ENCODE results near the gene TNPO3.
"Not testable (repeated sequence)": the region's sequence is repeated elsewhere in the genome, so short reads cannot be mapped to it uniquely, and the experiment has no call there.

Gene TNPO3

GRCh38 chr7:128961030-128961659 is 93.8 kb downstream of the TNPO3 start:
- DNase-seq (ENCODE audit: low read depth, low spot score) = no peak

DNA sequence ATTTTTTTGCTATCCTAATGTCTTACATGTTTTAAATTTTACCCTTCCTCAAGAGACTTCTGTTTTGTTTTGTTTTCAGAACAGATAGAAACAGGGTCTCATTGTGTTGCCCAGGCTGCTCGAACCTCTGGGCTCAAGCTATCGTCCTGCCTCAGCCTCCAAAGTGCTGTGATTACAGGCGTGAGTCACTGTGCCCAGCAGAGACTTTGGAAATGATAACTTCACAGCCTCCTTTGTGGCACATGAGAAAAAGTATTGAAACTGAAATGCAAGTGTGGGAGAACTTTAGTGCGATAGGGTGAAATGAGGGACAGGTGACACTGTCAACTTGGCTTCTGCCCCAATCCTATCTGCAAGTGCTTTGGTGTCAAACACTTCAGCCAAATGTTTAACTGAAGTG is 95.6 kb downstream of the TNPO3 start:
- DNase-seq (ENCODE audit: low read depth, low spot score) = no peak

- DNase-seq (ENCODE audit: low read depth, low spot score) = no peak
Measured at GRCh38 chr7:128955981-128956380, 98.9 kb downstream of the TNPO3 start.

DNA sequence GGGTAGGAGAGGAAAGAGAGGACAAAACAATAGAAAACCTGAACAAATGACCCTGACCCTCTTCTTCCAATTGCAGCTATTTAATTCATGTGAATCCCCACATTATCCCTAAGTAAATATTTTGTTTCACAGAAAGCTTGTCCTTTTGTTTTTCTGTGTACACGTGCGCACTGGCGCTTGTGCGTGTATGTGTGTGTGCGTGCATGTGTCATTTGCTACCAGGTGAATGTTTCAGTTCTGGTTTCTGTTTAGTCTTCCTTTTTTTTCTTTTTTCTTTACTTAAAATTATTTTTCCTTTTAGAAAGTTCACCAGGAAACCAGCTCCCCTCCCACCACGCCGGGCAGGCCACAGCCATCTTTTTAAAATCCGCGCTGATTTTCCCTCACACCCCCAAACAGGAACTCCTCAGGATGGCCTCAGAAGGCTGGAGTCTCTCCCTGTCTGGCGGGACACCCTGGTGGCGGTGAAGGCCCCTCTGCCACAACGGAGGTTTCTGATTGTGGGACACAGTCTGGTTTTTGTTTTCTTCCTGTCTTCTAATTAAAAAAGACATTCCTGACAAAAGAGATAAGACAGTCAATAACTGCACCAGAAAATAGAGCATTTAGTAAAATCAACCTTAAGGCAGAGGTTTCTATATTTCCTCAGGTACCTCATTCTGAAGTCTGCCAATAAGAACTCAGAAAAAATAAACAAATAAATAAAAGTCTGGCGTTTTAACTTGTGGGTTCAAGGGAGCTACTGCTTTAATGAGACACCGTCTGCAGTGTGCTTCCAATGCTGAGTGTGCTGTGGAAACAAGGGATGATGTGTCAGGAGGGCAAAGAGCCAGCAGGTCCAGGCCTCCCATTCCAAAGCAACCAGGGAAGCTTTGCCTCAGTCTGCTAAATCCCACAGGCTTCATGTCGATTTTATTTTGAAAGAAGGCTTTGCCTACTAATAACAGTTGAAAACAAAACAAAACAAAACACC is 99.8 kb downstream of the TNPO3 start:
- no peak for DNase-seq (ENCODE audit: low read depth, low spot score)

GRCh38 chr7:128954150-128954549 is 100.8 kb downstream of the TNPO3 start:
- DNase-seq (ENCODE audit: low read depth, low spot score) = no peak

DNA sequence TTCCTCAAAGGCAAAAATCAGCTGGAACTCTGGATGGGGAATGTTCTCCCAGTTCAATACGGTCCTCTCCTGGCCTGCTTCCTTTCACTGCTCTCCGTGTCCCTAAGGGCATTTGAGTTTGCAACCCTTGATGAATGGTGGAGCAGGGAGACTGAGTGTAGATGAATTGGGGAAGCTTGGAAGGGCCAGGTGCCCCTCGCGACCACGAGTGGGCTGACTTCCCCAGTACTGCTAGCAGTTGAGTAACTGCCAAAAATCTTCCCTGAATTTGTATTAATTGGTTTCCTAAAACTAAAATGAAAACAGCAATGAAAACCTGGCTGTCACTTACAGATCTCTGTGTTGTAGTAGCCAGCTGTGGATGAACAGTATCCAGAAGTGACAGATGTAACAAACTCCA is 103.6 kb downstream of the TNPO3 start:
- DNase-seq (ENCODE audit: low read depth, low spot score) = no peak

- DNase-seq (ENCODE audit: low read depth, low spot score) = no peak
Measured at GRCh38 chr7:128948976-128949760, 105.7 kb downstream of the TNPO3 start.

GRCh38 chr7:128948312-128948973 is 106.5 kb downstream of the TNPO3 start:
- no peak for DNase-seq (ENCODE audit: low read depth, low spot score)

GRCh38 chr7:128947854-128948253 is 107.1 kb downstream of the TNPO3 start:
- DNase-seq (ENCODE audit: low read depth, low spot score) = no peak

DNA sequence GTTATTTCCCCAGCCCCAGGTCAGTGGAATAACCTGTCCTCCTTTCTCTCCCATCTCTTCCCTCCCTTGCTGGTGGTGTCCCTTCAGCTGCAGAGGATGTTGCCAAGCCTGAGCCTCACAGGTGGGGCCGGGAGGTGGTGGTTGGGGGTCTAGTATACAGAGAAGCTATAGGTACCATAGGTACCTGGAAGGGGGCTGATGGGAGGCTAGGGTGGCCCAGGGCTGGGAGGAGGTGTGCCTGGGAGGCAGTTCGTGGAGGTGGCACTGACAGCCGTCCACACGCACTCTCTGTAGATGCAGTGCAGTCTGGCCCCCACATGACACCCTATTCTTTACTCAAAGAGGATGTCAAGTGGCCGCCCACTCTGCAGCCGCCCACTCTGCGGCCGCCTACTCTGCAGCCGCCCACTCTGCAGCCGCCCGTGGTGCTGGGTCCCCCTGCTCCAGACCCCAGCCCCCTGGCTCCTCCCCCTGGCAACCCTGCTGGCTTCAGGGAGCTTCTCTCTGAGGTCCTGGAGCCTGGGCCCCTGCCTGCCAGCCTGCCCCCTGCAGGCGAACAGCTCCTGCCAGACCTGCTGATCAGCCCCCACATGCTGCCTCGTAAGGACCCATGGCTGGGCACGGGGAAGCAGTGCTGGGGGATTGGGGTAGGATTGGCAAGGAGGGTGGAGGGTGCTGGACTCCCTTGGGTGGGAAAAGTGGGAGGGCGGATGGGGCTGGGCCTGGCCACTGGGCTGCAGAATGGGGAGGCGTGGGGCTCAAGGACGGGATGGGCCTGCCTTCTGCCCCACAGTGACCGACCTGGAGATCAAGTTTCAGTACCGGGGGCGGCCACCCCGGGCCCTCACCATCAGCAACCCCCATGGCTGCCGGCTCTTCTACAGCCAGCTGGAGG is 107.7 kb downstream of the TNPO3 start:
- DNase-seq (ENCODE audit: low read depth, low spot score) = no peak

GRCh38 chr7:128945668-128946366 is 109.1 kb downstream of the TNPO3 start:
- no peak for DNase-seq (ENCODE audit: low read depth, low spot score)

DNA sequence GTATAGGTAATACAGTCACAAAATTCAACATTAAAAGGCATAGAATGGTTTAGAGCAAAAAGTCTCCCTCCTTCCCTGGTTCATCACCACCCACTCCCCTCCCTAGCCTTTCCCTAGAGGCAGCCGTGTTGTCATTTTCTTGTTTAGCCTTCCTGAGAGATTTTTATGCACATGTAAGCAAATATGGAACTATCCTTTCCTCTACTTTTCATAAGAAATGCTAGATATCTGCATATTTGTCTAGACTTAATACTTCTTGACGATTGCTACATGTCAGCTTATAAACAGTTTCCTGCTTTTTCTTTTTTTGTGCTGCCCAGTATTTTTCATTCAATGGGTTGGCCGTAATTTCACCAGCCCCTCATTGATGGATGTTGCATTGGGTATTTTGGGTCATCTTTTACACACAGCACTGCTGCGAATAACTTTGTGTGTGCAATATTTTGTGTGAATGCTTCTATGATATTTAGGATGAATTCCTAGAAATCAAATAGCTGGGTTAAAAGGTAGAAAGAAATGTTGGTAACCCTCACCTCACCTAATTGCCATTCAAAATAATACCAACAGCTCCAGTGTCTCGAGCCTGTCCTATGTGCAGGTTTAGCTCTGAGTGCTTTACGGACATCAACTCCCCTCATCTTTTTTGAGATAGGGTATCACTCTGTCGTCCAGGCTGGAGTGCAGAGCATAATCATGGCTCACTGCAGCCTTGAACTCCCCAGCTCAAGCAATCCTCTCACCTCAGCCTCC is 110.2 kb downstream of the TNPO3 start:
- no peak for DNase-seq (ENCODE audit: low read depth, low spot score)

DNA sequence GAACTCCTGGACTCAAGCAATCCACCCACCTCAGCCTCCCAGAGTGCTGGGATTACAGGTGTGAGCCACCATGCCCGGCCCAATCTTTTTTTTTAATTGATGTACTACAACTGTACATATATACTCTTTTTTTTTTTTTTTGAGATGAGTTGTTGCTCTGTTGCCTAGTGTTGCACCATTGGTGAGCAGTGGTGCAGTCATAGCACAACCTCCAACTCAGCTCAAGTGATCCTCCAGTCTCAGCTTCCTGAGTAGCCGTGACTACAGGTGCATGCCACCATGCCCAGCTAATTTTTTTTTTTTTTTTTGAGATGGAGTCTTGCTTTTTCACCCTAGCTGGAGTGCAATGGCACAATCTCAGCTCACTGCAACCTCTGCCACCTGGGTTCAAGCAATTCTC is 111.7 kb downstream of the TNPO3 start:
- not testable (repeated sequence) for DNase-seq (ENCODE audit: low read depth, low spot score)

GRCh38 chr7:128941946-128942526 is 112.9 kb downstream of the TNPO3 start:
- no peak for DNase-seq (ENCODE audit: low read depth, low spot score)

- no peak for DNase-seq (ENCODE audit: low read depth, low spot score)
Measured at GRCh38 chr7:128941323-128941890, 113.5 kb downstream of the TNPO3 start.

- DNase-seq (ENCODE audit: low read depth, low spot score) = no peak
Measured at GRCh38 chr7:128940494-128941322, 114.2 kb downstream of the TNPO3 start.

GRCh38 chr7:128939861-128940410 is 115.0 kb downstream of the TNPO3 start:
- no peak for DNase-seq (ENCODE audit: low read depth, low spot score)
